Activated gamma-delta T cell treated with anti-CD3 and anti-CD28 coated beads, Interleukin-2, amount 50 U/mL, for 16 hours (primary cell): ENCODE measurements around the gene MEGF11.

ENCODE experiments used
- DNase-seq: peaks from one replicate; pipeline ENCODE4 v3.0.0-alpha.2; 2020; ENCODE audit warnings: low read depth

MEGF11 gene

DNA sequence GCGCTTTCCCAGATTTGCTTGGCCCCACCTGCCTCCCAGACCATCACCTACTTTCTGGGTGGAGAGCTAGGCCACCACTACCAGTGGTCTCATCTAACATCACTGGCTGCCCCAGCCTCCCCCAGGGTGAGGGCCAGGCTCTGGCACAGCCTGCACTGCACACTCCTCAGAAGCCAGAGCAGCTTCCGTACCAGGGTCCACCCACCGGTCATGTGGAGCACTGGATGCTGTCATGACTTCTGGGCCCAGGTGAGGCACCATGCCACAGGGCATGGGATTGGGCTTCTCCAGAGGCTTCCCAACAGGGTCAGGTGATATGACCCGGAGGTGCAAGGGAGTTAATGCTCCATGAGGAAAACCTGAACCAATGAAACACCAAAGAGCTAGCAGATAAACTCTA lies 14.0 kb downstream of the MEGF11 start:
- no peak for DNase-seq

DNA sequence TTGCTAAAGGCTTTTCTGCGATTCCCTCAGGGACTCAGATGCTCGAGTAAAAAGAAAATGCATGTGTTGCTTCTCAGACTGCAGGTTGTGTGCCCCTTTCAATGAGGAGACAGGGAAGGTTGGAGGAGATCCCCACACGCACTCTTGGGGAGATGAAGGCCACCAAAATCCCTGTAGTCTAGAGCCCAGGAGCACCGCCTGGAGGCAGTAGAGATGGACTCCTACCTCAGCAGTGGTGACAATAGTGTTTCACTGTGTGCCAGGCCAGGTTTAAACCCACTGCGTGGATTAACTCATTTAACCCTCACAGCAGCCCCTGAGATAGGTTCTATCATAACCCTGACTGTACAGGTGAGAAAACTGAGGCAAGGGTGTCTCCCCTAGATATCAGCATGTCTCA lies 15.2 kb downstream of the MEGF11 start:
- no peak for DNase-seq

DNA sequence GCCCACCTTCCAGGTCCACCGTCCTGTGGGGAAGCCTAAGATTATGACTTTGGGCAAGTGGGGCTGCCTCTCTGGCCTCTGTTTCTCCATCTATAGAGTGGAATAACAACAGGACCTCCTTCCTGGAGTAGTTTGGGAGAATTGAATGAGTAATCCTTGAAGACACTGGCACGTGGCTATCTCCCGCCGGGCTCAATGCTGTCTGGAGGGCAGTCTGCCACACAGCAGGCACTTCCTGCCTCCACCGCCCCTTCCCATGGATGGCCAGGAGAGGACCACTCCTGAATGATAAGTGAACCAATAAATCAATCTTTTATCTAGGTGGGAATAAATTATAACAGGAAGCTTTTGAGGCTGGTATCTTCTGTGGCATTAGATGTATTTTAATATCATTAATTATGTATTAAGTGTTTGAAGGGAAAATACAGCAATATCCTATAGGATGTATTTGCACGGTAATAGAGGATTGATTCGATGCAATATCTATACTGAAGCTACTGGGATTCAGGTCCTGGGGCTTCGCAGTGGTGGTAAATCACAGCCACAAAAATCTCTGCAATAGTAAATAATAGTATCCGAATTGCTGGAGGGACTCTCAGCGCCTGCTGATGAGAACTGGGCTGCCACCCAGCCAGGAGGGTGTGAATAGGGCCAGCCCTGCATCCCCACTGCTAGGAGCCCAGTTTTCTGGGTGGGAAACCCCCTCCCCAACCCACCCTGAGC lies 15.9 kb downstream of the MEGF11 start:
- no peak for DNase-seq

DNA sequence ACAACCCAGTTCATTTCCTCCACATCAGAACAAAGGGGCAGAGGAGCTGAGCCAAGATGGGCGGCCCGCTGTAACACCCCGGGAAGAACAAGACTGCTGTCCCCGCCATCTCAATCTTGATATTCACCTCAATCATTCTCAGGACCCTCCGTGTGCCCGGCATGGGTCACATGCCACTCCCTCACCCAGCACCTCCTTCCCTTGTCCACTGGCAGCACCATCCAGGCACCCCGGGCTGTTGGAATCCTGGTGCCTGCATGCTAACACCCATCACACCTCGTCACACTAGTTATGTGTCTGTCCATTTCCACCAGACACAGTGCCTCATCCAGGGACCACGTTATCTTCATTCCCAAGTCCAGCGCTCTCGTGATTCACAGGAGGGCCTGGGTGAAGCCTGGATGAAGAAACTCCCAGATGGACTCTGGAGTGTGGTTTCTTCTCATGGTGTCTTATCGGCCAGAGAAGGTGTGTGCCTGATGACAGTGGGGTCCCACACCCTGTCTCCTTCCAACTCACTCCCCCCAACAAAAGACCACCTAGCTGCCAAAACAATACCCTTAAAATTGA lies 16.7 kb downstream of the MEGF11 start:
- no peak for DNase-seq

DNA sequence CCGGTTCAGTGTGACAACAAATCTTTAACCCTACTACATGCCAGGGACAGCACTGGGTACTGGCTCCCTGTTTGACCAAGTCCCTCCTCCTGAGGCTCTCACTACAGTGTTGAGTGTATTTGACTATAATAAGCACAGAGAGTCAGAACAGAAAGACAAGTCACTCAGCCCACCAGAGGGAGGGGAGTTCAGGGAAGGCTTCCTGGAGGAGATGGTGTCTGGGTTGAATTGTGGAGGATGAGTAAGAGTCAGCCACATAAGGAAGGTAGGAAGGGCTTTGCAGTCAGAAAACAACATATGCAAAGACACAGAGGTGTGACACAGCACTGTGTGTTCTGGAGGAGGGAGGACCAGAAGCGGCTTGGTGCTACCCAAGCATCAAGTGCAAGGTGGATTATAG lies 17.7 kb downstream of the MEGF11 start:
- no peak for DNase-seq

DNA sequence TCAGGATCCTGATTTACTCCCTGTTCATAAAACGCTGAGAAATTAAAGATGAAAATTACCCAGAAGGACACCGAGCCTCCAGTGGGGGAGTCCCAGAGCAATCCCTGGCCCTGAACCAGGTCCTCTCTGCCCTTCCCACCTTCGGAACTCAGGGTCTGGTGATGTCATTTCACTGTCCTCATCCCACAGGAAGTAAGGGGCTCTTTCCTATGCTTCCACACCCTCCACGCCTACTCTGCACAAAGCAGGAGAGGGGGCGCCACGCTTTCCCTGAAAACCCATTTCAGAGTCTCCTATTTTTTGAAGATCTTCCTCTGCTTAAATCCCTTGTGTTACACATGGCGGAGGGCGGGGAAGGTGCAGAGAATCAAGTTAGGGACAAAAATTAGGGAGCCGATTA lies 18.8 kb downstream of the MEGF11 start:
- DNase-seq = no peak

DNA sequence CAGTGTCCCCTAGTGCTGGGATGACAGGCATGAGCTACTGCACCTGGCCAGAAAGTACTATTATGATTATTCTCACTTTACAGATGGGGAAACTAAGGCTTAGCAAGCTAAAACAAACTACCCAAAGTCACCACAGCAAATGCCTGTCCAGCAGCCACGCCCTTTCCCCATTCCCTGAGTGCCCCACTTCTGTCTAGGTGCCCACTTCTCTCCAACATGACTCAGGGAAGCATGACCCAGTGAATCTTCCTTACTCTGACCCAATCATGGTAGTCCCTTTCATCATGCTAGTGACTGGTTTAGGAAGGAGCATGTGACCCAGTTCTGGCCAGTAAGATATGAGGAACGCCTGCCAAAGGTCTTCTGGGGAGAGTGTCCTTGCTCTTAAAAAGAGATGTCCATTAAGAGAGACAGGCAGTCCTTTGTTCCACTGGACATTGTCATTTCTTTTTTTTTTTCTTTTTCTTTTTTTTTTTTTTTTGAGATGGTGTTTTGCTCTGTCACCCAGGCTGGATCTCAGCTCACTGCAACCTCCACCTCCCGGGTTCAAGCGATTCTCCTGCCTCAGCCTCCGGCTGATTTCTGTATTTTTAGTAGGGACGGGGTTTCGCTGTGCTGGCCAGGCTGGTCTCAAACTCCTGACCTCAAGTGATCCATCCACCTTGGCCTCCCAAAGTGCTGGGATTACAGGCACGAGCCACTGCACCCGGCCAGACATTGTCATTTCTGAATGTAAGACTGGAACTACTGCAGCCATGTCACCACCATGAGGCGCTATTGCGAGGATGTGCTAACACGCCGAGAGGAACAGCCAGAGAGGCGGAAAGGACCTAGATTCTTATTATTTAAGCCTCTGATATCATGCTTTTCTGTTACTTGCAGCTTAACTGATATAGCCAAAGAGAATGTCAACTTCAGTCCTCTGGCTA lies 19.8 kb downstream of the MEGF11 start:
- DNase-seq = no peak

DNA sequence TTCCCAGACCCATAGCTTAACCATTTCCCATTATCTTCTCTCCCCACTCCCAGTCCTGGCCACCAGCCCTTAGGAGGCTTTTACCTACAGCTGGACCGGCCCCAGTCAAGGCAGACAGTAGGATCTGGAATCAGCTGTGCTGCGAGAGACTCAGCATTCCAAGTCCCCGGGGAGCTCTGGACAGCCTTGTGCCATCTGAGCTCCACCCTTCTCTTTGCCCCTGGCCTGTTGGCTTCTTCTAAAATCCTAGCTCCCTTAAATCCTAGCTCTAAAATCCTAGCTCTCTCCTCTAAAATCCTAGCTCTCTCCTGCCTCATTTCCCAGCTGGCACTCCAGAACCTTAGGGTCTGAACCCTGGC lies 21.3 kb downstream of the MEGF11 start:
- DNase-seq = no peak

DNA sequence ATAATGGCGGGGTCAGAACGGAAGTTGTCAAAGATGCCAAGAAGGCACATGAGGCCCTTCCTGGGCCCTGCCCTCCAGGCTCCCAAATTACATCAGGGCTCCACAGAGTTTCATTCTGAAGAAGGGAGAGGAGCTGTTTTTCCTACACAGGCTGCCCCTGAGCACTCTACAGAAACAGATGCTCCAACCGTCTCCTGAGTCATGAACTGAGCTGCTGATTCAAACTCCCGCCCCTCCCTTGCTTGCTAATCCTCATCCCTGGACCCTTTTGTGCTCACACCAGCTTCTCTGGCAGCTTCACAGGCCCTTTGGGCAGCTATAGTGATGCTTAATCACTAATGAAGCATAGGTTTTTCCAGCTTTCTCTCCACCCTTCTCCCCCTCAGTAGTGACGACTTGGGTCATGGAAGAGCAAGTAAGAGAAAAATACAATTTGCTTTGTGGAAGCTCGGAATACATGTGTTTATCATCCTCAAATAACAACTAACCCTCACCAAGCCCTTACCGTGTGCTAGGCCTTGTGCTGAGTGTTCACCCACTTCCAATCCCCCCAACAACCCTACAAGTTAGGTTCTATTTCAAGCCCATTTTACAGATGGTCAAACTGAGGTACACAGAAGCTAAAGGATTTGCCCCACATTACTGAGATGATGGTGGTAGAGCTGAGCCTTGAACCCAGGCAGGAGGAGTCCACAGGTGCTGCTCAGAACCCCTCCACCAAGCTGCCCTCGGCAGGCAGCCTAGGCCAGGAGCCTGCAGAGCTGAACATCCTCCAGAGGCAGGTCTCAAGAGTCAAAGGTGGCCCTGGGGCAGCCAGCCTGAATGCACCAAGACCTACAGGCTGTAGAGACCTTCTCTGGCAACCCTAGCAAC lies 21.9 kb downstream of the MEGF11 start:
- no peak for DNase-seq

DNA sequence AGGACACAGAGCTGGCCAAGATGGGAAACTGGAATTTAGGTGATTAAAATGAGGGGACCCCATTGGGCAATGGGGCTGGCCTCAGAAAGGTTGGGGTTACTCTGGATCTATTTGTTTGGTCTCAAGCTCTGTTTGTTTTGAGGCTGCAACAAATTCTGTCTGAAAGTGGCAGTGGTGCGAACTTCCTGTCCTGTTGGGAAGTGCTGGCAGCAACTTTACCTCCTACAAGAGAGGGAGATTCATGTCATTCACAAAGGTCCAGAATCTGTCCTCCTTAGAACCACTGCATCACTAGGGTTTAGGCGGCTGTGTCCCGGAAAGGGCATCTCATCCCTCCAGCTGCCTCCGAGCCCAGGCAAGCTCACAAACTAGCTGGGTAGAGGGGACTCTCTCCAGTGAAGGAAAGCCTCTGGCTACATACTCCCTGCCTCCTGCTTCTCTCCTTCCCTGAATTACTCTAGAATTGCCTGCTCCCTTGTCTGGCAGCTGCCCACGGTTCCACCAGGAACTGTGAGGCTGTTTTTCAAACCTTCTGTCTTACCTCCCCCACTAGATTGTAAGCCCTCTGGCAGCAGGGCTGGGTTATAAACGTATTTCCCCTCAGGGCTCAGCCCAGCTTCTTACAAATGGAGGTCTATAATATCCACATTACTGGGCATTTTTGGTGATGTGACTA lies 23.6 kb downstream of the MEGF11 start:
- no peak for DNase-seq

DNA sequence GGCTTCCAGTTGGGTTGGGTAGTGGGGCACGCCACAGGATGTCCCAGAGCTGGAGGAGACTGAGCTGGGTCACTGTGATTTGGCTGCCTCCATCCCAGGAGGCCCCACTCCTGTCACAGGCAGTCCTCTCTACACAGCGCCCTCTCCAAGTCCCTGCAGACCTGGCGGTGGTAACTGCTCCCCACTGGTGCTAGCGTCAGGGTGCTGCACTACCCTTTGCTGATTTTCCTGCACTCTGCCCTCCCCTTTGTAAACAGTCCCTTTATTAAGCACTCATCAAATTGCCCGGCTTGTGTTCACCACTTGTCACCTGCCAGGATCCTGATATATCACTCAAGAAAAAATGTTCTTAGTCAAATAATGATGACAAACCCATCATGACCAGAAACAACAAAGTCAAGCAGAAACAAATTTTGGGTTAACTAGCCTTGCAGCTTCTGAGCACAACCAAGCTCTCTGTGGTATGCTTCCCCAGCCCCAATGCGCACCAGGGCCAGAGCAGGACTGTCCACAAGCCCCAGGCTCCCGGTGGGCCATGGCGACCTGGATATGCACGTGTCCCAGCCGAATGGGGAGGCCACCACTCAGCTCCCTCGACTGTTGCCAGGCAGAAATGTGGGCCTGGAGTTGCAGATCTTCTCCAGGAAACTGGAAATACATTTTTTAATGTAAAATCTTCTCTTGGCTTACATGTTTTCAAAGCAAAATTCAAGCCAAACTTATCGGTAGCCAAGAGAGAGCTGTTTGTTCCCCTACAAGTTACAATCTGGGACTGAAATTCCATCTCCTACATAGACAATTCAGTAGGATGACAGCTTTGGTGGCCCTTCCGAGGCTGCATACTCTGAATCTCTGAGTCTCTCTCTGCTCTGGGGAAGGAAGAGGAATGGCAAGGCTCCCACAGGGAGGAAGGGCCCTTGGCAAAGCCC lies 24.5 kb downstream of the MEGF11 start:
- no peak for DNase-seq

DNA sequence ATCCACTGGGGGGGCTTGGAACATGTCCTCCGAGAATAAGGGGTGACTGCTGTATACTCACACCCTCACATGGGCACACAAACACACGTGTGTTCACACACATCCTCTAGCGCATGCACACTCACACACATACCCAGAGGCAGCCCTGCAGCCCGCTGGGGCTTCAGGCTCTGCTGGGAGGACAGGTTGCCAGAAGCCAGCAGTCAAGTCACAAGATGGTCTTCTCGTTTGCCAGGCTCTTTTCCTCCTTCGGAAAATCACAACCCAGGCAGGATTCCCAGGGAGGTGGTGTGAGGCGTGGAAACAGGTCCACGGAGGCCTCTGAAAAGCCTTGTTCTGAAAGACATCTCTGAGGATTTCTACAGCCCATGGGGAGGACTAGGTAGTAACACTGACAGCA lies 26.8 kb downstream of the MEGF11 start:
- no peak for DNase-seq

DNA sequence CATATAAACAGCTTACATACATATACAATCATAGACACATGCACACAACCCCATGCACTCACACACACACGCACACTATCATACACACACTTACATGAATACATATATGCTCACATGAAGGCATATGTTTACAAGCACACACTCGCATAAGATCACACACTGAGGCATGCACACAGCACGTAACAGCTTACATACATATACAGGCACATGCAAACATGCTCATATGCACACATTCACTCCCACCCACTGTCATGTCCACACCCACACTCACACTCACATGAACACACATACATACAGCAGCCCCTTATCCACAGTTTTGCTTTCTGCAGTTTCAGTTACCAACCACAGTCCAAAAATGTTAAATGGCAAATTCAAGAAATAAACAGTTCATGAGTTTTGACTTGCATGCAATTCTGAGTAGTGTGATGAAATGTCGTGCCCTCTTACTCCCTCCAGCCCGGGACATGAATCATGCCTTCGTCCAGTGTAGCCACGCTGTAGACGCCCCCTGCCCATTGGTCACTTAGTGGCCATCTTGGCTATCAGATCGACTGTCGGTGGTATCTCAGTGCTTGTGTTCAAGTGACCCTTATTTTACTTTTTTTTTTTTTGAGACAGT lies 27.8 kb downstream of the MEGF11 start:
- DNase-seq = no peak

DNA sequence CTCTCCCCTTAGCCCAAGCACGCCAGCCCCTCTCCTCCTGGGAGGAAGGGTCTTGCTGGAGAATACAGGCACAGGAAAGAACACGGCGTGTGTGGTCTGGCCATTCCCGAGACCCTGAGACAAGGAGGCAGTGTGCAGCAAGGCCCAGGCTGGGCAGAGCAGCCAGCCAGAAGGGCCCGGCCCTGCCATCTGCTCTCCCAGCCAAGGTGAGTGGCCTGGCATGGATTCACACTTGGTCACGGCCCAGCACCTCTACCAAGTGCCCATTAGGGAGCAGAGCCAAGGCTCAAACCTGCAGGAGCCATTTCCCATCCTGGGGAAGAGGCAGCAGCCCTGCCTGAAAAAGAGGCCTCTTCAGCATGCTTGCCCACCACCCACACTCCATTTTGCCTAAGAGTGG lies 28.6 kb downstream of the MEGF11 start:
- DNase-seq = no peak

DNA sequence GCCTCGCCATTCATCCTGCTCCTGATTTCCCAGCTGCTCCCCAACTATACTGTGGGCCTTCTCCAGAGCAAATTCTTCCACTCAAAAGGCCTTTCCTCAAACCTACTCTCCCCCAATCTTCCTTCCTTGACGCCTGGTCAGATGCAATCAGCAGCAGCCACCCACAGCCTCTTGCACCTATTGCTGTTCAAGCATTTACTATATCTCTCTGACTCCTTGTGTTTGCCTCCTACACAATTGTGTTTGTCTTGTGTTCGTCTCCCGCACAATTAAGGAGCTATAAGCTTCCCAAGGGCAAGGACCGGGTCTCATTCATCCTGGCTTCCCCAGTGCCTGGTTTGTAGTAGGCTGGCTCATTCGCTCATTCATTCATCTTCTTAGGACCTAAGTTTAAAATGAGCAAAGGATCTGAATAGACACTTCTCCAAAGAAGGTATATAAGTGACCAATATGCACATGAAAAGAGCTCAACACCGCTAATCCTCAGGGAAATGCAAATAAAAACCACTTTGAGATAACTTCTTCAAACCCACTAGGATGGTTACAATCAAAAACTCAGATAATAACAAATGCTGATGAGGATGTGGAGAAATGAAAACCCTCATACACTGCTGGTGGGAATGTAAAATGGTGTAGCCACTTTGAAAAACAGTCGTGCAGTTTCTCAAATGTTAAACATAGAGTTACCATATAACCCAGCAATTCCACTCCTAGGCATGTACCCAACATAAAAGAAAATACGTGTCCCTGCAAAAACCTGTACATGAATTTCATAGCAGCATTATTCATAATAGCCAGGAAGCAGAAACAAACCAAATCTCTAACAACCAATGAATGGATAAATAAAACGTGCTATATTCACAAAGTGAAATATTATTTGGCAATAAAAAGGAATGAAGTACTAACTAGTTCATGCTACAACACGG lies 31.0 kb downstream of the MEGF11 start:
- DNase-seq = no peak

DNA sequence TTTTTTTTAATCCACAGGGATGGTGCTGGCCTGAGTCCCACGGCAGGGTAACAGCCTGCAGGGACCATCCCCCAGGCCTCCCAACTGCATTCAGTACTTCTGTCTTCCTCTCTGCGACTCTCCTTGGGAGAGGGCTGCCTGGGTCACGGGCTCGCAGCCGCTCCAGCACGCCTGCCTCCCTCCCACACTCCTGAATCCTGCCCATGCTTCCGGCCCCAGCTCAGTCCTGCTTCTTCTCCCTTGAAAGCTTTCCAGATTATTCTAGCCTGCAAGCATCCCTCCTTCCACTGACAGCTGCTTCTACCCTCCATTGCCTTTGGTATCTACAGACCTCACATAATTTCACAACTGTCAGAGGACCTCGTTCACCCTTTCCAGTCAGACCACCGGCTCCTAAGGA lies 32.4 kb downstream of the MEGF11 start:
- no peak for DNase-seq

DNA sequence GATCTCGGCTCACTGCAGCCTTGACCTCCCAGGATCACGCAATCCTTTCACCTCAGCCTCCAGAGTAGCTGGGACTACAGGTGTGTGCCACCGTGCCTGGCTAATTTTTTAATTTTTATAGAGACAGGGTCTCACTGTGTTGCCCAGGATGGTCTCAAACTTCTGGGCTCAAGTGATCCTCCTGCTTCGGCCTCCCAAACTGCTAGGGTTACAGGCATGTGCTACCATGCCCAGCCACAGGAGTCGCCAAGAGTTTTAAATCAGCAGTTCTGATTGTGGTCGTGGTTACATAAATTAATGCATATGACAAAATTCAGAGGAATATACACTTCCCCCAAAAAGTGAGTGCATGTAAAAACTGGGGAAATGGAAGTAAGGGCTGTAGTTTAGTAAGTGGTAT lies 32.9 kb downstream of the MEGF11 start:
- no peak for DNase-seq

DNA sequence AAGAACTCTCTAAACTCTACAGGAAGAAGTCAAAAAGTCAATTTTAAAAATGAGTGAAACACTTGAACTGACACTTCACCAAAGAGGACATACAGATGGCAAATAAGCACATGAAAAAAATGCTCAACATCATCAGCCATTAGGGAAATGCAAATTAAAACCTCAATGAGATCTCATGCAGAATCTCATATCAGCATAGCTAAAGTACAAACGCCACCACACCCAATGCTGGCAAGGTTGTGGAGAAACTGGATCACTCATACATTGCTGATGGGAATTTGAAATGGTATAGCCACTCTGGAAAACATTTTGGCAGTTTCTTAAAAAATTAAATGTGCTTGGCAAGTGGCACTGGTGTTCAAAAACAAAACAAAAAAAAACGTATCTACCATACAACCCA lies 34.2 kb downstream of the MEGF11 start:
- no peak for DNase-seq

DNA sequence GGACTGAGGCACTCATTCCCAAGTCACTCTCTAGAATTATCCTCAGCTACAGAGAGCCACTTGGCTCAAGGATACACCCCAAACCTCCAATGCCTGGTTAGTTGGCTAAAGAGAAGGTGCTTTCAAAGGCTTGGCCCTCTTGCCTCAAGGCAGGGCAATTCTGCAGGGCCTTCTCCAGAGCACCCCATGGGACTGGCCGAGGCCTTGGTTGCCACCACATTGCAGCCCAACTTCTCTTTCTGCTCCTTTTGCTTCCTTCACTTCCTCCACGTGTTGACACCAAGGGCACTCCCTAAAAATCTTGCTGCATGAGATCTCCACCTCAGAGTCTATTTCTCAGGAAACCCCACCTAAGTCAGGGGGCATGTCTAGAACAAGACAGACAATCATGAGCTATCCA lies 36.7 kb downstream of the MEGF11 start:
- DNase-seq = no peak
